ENCODE data around the gene GRM5. TPM values are rescaled to one million over a fixed set of nuclear protein-coding genes. Genes with fewer than 3 reads are reported as not detected.
"Not testable (repeated sequence)": the region's sequence is repeated elsewhere in the genome, so short reads cannot be mapped to it uniquely, and the experiment has no call there.

Gene GRM5
- polyA plus RNA-seq, 10 donors, result 0.04 to 0.12 (median 0.07) TPM; not detected in 6

DNA sequence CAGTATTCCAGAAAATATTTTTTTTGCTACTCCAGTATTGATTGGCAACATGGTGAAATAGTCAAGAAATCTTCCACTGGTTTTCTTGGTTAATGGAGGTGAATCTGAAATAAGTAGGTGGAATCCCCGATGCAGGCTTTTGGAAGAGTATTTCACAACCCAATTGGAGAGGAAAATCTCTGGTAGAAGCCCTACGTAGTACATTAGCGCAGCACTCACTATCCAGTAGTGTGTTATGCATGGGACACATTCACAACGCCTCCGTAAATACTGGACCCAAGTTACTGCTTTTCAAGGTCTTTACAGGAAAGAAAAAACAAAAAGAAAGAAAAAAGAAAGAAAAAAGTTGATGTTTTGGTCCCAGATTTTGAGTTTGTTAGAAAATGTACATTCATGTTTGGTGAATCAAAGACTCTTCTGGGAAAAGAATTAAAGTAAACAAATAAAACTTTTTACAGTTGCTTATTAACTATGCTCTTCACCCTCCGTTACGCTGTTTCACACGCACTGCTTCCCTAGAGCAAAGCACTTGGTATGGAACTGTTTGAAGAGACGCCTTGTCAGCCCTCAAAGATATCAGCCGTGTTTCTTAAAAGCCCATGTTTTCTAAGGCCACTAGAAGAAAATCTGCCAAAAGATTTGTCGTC, 557.9 kb downstream of the GRM5 start:
- no peak for DNase-seq

DNA sequence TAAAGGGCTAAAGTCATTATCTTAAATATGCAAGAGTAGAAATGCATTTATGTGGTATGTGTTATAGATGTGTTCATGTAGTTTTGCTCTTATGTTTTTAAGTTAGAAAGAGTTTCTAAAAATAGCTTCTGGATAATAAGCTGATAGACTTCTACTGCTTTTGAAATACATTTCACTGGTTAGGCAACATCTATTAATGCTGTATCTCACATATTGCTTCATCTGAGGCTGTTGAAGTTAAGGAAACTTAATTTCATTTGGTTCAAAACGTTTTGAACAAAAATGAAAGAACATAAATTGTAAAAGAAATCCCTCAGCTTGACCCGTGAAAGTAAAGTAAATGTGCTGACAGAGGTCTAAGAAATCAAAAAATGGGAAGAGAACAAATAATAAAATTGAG, 564.2 kb downstream of the GRM5 start:
- DNase-seq, result no peak

DNA sequence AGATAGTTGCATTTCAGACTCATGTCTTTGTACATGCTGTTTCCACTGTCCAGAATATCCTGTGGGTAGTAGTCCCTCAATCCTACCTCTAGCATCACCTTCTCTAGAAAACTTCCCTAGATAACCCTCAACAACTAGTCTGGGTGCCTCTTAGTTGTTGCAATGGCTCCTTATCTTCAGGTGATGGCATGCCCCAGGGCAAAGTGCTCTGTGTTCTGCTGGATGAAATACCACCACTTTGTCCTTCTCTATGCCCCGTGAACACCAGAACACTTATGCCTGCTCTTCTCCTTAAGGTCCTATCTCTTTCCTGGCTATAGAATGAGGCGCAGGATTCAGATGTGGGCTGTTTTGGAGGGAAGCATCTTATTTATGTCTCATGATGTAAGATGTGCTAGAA, 569.9 kb downstream of the GRM5 start:
- DNase-seq, result no peak

DNA sequence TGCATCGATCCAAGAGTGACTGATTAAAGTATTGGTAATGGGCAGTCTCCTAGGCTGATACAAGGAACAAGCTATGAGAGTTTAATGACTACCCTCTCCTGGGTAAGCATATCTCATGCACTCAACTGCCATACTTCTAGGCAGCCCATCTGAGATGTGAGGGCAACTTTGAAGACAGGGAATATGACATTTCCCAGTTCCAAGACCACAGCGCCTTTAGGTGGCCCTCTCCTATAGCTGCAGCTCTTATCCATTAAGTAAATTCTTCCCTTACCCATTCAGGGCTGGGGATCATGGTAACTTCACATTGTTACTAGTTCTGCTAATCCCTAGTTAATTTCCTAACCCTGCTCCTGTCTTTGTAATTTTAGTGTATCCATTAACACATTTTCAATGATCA, 570.9 kb downstream of the GRM5 start:
- no peak for DNase-seq

DNA sequence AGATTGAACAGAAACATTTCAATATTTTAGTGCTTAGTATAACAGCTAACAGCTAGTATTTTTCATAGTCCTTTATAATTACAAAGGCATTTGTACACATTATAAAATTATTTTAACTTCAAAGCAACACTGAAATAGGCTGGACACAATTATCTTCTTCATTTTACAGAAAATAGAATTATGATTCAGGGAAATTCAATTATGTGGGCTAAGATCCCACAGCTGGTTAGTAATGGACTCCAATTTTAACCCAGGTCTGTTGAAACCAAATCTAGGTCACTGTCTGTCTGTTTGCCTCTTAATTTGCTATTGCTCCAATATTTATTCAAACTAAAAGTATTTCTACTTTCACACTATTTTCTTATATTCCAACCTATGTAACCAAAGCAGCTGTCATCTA, 574.1 kb downstream of the GRM5 start:
- no peak for DNase-seq

DNA sequence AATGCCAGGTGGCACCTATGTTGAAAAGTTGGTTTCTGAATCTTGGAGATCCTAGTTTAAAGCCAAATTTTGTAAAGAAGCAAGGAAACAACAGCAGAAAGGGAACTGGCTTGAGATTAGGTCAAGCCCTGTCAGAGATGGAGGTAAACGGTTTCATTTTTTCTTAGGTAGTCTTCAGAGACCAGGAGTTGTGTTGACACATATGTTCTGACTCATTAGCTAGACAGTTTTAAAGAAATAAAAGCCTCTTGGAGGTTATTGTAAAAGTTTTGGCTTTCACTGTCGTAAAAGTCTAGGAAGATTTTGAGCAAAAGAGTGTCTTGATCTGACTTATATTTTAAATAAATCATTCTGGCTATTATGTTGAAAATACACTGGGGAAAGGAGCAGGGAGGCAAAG, 576.8 kb downstream of the GRM5 start:
- no peak for DNase-seq

DNA sequence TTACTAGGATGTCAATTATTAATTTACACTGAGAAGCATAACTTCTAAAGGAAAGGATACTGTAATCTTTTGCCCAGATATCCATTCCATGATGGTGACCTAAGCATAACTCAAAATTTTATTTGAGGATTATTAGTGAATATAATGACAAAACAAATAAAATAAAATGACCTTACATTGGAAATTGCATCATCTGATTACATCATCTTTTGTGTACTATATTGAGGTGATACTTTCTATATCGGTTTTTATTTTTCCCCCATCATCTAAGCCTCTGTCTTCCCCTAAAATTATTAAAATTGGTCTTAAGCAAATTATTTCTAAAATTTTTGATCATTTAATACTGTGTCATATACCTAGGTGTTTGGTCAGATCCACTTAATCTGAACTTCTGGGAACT, 578.1 kb downstream of the GRM5 start:
- DNase-seq, result no peak

DNA sequence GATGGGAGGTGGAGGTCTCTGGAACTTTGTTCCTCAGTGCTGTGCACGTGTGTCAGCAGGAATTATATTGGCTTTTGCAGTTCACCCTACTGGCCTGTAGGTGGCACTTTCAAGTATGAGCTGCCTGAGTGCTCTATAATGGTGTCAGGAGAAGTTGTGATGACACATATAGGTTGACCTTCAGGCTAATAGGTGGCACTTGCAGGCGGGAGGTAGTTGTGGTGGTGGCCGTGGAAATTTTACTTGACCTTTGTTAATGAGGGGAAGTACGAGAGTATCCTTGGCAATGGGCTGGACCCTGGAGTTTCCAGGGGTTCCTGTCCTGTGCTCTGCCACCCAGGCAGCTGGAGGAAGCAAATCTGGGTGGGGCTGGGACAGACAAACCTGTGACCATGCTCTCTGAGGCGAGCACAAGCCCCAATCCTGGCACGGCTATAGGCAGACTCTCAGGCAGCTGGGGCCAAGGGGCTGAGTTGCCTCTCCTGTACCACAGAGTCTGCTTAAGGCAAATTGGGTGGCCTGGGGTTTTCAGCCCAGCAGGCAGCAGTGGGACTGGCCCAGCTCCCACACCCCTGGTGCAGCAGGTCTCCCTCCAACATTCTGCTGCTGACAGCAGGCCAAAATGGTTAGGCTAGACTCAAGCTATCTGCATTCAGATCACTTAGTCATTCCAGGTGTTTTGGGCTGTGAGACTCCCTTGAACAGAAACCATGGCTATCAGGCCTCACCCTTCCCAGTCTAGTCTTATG, 580.7 kb downstream of the GRM5 start:
- DNase-seq, result no peak

DNA sequence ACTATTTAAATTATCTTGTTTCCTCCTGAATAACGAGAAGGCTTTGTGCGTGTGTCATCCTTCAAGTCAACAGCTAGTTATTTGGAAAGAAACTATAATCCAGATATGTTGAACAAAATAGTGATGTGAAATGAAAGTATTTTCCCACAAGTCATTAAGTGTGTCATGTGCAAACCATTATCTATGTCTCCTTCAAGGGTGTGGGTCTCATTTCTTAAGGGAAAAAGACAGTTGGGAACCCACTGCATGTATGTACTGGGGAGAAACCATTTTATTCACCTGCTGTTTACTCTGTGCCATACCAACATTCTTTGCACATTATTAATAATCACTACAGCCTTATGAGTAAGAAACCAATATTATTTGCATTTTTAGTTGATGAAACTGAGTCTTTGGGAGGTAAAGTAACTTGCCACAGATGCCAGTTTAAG, 582.9 kb downstream of the GRM5 start:
- peak in 1 of 3 donors; percentile 23 for DNase-seq

DNA sequence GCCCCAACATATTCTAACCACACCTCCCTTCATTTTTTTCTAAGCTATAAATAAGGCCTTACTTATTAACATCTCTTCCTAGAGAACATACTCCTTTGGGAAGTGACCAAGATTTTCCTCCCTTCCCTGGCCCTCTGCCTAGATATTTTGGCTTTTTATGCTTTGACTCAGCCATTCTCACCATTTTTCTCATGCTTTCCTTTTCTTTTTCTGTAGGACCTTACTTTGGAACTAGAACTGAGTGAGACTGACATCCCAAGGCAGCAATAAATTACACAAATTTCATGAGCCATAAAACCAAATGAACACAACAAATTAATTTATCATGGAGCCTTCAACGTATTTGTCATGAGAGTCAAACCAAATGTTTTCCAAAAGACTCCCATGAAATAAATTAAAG, 585.6 kb downstream of the GRM5 start:
- DNase-seq, result peak; percentile 86 to 96 (median 95)

DNA sequence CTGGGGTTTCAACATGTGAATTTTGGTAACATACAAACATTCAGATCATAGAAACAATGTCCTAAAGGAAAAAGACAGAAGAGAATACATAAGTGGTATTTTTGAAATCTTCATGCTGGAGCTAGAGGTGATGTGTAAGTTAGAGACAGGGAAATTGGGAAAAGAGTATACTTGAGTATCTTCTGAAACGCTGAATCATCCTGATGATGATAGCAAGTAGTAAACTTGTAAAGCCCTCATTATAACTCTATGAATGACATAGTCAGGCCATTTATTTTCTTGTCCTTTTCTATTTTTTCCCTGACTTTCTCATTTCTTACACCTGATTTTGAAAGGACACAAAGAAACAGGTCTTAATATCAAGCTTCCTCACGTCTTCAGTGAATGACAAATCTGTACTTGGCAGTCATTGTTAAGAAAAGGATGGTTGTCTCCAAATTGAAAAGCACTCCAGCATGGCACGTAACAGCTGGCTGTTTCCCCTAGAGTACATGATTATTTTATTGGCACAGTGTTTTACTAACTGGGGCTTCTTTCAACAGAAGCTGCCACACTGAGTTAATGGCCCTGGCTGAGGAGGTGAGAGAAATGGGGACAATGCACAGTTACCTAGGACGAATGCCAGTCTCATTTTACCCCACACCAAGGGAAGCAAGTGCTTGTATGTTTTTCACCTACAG, 587.5 kb downstream of the GRM5 start:
- peak in 1 of 3 donors; percentile 48 for DNase-seq

DNA sequence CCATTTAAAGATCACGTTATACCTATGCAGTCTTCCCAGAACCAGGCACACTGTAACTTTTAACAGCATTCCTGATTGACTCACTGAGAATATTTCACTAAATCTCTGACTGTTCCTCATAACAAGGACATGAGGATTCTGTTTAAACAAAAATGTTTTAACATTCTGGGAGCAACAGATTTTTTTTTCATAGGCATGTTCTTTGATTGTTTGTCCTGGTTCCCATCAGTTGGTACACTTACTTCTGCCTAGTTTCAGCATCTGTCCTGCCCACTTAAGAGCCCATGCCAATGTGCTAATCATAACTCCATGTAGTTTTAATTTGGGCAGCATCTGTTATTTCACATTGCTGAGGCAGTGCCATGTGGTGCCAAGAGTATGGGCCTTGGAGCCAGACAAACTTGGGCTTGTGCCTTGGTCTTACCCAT, 589.8 kb downstream of the GRM5 start:
- DNase-seq, result peak in 2 of 3 donors; percentile 33 to 49

DNA sequence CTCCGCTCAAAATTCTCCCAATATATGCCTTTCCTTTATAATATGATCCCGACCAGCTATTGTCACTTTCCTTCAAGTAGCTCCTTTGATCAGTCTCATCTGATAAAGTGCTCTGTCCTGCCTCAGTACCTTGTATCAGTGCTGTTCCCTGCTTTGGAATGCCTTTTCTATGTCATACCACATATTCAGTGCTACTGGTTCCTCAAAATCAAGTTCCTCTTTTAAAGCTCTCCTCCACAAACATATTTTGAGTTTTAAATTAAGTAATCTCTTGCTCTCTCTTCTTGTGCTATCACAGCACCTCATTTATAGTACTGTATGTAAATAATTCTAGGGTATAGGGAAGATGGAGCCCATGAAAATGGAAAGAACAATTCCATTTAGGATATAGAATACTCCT, 591.1 kb downstream of the GRM5 start:
- no peak for DNase-seq

DNA sequence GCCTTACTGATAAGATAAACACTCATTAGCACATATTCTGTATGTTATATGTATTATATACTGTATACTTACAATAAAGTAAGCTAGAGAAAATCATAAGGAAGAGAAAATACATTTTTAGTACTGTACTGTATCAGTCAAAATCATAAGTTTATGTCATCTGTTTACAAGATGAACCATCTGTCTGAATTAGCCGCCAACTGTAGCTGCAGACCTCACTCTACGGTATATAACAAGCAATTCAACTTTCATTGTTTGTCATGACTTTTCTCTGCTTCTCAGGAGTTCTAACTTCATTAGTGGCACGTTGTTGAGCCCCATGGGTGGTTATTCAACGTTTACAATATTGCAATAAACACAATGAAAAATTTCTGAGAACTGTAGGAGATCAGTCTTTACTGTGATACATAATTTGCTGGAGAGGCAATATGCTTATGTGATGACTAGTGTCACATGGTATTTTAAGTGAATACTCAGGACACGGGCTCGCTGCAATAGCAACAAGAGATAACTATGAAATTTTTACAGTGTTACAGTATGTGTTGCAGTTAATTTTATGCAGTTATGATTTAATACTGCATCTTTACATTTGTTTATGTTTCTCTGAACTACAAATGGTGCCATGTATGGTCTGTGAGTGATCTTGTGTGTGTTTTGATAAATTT, 596.1 kb downstream of the GRM5 start:
- no peak for DNase-seq

DNA sequence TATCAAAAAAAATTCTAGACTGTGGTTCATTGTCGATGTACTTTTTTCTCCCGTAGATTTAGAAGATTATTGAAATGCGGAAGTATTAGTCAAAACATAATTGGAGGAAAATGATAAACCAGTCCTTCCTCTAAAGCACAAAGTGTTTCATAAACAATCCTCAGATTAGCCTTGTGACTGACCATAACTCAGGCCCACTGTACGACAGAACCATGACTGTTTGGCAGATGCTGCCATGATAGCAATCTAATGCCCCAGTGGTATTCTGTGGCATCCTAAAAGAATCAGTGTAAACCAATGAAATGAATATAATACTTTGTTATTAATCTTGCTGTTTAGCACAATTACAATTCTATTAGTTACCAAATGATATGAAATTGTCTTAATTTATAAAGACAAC, 601.3 kb downstream of the GRM5 start:
- DNase-seq, result no peak

DNA sequence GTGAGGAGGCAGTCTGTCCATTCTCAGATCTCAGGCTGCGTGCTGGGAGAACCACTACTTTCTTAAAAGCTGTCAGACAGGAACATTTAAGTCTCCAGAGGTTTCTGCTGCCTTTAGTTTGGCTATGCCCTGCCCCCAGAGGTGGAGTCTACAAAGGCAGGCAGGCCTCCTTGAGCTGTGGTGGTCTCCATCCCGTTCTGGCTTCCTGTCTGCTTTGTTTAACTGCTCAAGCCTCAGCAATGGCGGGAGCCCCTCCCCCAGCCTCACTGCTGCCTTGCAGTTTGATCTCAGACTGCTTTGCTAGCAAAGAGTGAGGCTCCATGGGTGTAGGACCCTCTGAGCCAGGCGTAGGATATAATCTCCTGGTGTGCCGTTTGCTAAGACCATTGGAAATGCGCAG, 602.5 kb downstream of the GRM5 start:
- not testable (repeated sequence) for DNase-seq

DNA sequence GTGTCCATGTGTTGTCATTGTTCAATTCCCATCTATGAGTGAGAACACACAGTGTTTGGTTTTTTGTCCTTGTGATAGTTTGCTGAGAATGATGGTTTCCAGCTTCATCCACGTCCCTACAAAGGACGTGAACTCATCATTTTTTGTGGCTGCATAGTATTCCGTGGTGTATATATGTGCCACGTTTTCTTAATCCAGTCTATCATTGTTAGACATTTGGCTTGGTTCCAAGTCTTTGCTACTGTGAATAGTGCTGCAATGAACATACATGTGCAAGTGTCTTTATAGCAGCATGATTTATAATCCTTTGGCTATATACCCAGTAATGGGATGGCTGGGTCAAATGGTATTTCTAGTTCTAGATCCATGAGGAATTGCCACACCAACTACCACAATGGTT, 607.7 kb downstream of the GRM5 start:
- DNase-seq, result not testable (repeated sequence)

DNA sequence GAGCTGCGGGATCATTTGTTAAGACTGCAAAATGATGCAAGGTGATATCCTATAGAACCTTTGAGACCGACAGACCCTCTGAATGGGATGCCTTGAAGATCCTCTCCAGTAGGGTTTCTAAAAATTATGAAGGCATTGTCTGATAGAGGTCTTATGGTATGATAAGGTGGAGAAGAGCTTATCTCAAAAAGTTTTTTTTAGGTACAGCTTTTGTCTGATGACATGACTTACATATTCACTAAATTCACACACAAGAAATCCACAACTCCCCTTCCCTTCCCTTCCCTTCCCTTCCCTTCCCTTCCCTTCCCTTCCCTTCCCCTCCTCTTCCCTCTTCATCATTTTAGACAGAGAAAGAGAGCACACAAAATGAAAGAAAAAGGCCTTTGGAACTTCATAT, 609.8 kb downstream of the GRM5 start:
- no peak for DNase-seq

DNA sequence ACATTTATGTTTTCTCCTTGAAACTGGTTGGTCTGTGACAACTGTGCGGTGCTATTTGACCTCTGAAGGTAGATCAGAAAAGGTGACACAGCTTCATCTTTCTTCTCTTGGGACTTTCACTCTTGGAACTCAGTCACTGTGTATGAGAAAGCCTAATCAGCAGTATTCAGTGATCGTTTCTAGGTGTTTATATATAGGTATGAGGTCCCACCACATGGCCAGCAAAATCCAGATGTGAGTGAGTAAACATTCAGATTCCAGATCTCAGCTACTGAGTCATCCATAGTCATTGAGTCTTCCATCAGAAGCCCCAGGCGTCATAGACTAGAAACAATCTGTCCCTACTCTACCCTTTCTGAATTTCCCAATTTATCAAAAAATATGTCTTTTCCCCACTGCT, 610.9 kb downstream of the GRM5 start:
- no peak for DNase-seq
